ENCODE data around the gene CASP4. TPM values are rescaled to one million over a fixed set of nuclear protein-coding genes. Genes with fewer than 3 reads are reported as not detected.
"Not testable (repeated sequence)": the region's sequence is repeated elsewhere in the genome, so short reads cannot be mapped to it uniquely, and the experiment has no call there.

CASP4 gene
- total RNA-seq, 1 experiment from 2014 or later = 21.1 TPM

- H3K36me3 ChIP-seq (ENCODE audit: control insufficient read depth in 1 of 2, insufficient read depth in 2 of 2, low read length in 2 of 2); ATAC-seq: not testable (repeated sequence)
Measured at GRCh38 chr11:104934073-104934472, 34.3 kb downstream of the CASP4 start.

DNA sequence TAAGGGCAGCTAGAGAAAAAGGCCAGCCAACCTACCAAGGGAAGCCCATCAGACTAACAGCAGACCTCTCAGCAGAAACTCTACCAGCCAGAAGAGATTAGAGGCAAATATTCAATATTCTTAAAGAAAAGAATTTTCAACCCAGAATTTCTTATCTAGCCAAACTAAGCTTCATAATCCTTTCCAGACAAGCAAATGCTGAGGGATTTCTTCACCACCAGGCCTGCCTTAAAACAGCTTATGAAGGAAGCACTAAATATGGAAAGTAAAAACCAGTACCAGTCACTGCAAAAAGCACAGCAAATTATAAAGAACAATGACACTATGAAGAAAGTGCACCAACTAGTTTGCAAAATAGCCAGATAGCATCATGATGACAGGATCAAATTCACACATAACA lies 39.6 kb downstream of the CASP4 start:
- Histone ChIP-seq H3K27ac (ENCODE audit: low read depth, low read length) (no peak overlapping the region), H3K9me3 (ENCODE audit: control insufficient read depth in 1 of 2, insufficient read depth in 1 of 2, low read depth in 1 of 2, low read length in 2 of 2) (no peaks in the 10 kb centered on the region), H4K20me1 (ENCODE audit: insufficient read depth) (no peaks in the 10 kb centered on the region), H2AFZ (ENCODE audit: low read depth, low read length, poor library complexity, severe bottlenecking) (no peak overlapping the region), H3K4me3 (replicated peaks in 1 of 2; ENCODE audit: low read depth in 1 of 2, low read length in 2 of 2) (no peak overlapping the region), H3K36me3 (ENCODE audit: control insufficient read depth in 1 of 2, insufficient read depth in 2 of 2, low read length in 2 of 2) (no peaks in the 10 kb centered on the region), H3K27me3 (ENCODE audit: insufficient read depth, low read length) (no peaks in the 10 kb centered on the region), H3K4me1 (ENCODE audit: control insufficient read depth in 1 of 2, insufficient read depth in 2 of 2, low read length in 2 of 2) (no peaks in the 10 kb centered on the region), H3K4me2 (ENCODE audit: low read length) (no peak overlapping the region), H3K9me2 (ENCODE audit: insufficient read depth) (no peaks in the 10 kb centered on the region), H3K9ac (ENCODE audit: low read length) (no peak overlapping the region), H3K79me2 (ENCODE audit: insufficient read depth, low read length) (no peaks in the 10 kb centered on the region)
- ChIA-PET CTCF (no interaction called here), POLR2A (no interaction called here), RAD21 (ENCODE audit: low non-redundant PET in 1 of 2, low total read pairs in 2 of 2, uncharacterized antibody in 2 of 2, unreplicated experiment in 2 of 2) (no interaction called here)
- TF ChIP-seq ZFX (IDR thresholded peaks at IDR 0.05) = no peak
- no peak for TF ChIP-seq SRF (IDR thresholded peaks at IDR 0.05; ENCODE audit: low read depth)
- no peak for TF ChIP-seq SP1 (IDR thresholded peaks at IDR 0.05; ENCODE audit: low read depth)
- TF ChIP-seq ZBTB33 (IDR thresholded peaks at IDR 0.05; ENCODE audit: extremely low read depth, insufficient replicate concordance, low read length) = no peak
- TF ChIP-seq EZH2phosphoT487 (IDR thresholded peaks at IDR 0.05; ENCODE audit: borderline replicate concordance) = no peak
- TF ChIP-seq EGR1 (IDR thresholded peaks at IDR 0.05; ENCODE audit: low read depth) = no peak
- TF ChIP-seq RAD21 (IDR thresholded peaks at IDR 0.05; ENCODE audit: low read depth) = no peak
- no peak for TF ChIP-seq SIN3A (IDR thresholded peaks at IDR 0.05; ENCODE audit: low read depth)
- TF ChIP-seq ELF1 (IDR thresholded peaks at IDR 0.05; ENCODE audit: borderline replicate concordance, low read depth) = no peak
- no peak for TF ChIP-seq CBX3 (IDR thresholded peaks at IDR 0.05; ENCODE audit: low read depth)
- no peak for TF ChIP-seq EZH2 (IDR thresholded peaks at IDR 0.05)
- TF ChIP-seq CTCF (IDR thresholded peaks at IDR 0.05 in 2 of 3, conservative IDR thresholded peaks at IDR 0.05 in 1 of 3; ENCODE audit: borderline replicate concordance in 1 of 3, insufficient read depth in 1 of 3, low read depth in 2 of 3, low read length in 2 of 3) = no peak
- TF ChIP-seq CEBPB (IDR thresholded peaks at IDR 0.05; ENCODE audit: low read depth) = no peak
- no peak for DNase-seq (ENCODE audit: low read depth, low spot score)
- ATAC-seq = no peak
- intact Hi-C loops (cut with micrococcal nuclease) = no loop called here
- BruUV-seq (replicated peaks) = no TSS peak

More at GRCh38 chr11:104934073-104934472, 34.3 kb downstream of the CASP4 start:
- DNase-seq (ENCODE audit: low read depth, low spot score); BruUV-seq (replicated peaks); intact Hi-C loops (cut with micrococcal nuclease); H3K27me3 ChIP-seq (ENCODE audit: insufficient read depth, low read length); RAD21 ChIA-PET (ENCODE audit: low non-redundant PET in 1 of 2, low total read pairs in 2 of 2, uncharacterized antibody in 2 of 2, unreplicated experiment in 2 of 2); H2AFZ ChIP-seq (ENCODE audit: low read depth, low read length, poor library complexity, severe bottlenecking); H3K9me3 ChIP-seq (ENCODE audit: control insufficient read depth in 1 of 2, insufficient read depth in 1 of 2, low read depth in 1 of 2, low read length in 2 of 2); H3K4me2 ChIP-seq (ENCODE audit: low read length); H3K9ac ChIP-seq (ENCODE audit: low read length); H4K20me1 ChIP-seq (ENCODE audit: insufficient read depth); H3K79me2 ChIP-seq (ENCODE audit: insufficient read depth, low read length); H3K9me2 ChIP-seq (ENCODE audit: insufficient read depth); CTCF ChIA-PET; POLR2A ChIA-PET; H3K27ac ChIP-seq (ENCODE audit: low read depth, low read length); H3K4me3 ChIP-seq (replicated peaks in 1 of 2; ENCODE audit: low read depth in 1 of 2, low read length in 2 of 2); H3K4me1 ChIP-seq (ENCODE audit: control insufficient read depth in 1 of 2, insufficient read depth in 2 of 2, low read length in 2 of 2): not testable (repeated sequence)
